Large intestine (tissue), 3 donors: ENCODE measurements around the gene OSBPL9. TPM values are rescaled to one million over a fixed set of nuclear protein-coding genes. Genes with fewer than 3 reads are reported as not detected.

Source experiments
- DNase-seq, 2 donors: peaks; one replicate each; pipeline versions ENCODE4 v3.0.0 to v3.0.0-alpha.2; 2013
- H3K27ac ChIP-seq: one replicate; pipeline ENCODE4 v1.5.1; 2013; ENCODE audit warnings: low read length
- H3K27me3 ChIP-seq: 2 replicates; pipeline ENCODE4 v1.6.1; 2013; ENCODE audit warnings: low read length; ENCODE audit not compliant: control insufficient read depth, insufficient read depth
- H3K36me3 ChIP-seq: 2 replicates; pipeline ENCODE4 v1.6.1; 2013; ENCODE audit warnings: low read length; ENCODE audit not compliant: control insufficient read depth, insufficient read depth
- H3K4me1 ChIP-seq: one replicate; pipeline ENCODE4 v1.6.1; 2013; ENCODE audit warnings: low read length; ENCODE audit not compliant: control insufficient read depth, insufficient read depth
- H3K4me3 ChIP-seq: one replicate; pipeline ENCODE4 v1.5.1; 2013; ENCODE audit warnings: low read length
- H3K9me3 ChIP-seq: one replicate; pipeline ENCODE4 v1.6.1; 2013; ENCODE audit warnings: mild to moderate bottlenecking, low read depth, low read length, moderate library complexity; ENCODE audit not compliant: control insufficient read depth
- WGBS: methylation state at CpG from one replicate; pipeline ENCODE4 v1.1.5; 2013; ENCODE audit warnings: low lambda C conversion rate; ENCODE audit not compliant: insufficient coverage; 5-methylcytosine and 5-hydroxymethylcytosine counted together
- polyA plus RNA-seq: library from polyadenylated mRNA; unstranded; fragments of 120-200 nt; gene quantifications from one replicate; pipeline ENCODE4 v1.2.1, GENCODE V29; 2013

Gene OSBPL9
- polyA plus RNA-seq, 1 donor: 64.1 TPM

DNA sequence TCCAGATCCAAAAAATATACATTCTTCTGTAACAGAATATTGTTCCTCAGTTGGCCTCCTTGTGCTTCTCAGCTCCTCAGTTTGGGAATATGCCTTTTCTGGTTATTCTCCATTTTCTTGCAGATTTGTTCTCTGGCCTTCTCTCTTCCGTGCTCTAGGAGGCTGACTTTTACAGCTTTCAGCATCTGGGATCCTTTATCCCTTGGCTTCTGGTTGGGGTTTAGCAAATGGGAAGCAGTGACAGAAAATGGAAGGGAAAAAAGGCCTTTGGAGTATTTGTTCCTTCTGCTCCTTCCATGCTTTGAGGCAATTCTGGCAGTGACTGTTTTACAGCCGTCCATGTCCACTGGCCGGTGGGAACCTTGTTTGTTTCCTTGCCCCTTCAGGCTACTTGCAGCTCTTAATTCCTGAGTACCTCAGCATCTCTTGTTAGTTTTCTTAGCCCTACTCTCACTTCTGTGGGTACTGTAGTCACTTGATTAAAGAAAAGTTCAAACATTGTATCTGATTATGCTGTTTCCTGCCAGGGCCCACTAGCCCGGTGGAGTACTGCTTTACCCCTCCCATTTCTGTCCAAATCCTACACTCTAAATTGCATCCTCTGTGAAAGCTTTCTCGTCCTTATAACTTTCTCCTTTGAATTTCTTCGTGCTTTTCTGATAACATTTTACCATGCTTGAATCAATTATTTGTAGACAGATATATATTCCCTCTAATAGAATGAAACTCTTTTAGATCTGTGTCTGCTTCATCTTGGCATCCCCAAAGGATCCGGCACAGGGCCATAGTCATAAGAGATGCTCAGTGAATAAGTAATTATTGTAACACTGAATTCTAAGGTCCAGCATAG is 118.2 kb downstream of the OSBPL9 start:
- 84% methylated on average over 6 of the region's 7 CpGs for WGBS
- no peak for DNase-seq
- no peaks in the 10 kb centered on the region for H3K27me3 ChIP-seq
- peaks cover 12% of the 10 kb centered on the region for H3K4me1 ChIP-seq
- H3K9me3 ChIP-seq: no peaks in the 10 kb centered on the region
- no peaks in the 10 kb centered on the region for H3K36me3 ChIP-seq
- H3K27ac ChIP-seq: no peak overlapping the region
- H3K4me3 ChIP-seq: no peak overlapping the region

DNA sequence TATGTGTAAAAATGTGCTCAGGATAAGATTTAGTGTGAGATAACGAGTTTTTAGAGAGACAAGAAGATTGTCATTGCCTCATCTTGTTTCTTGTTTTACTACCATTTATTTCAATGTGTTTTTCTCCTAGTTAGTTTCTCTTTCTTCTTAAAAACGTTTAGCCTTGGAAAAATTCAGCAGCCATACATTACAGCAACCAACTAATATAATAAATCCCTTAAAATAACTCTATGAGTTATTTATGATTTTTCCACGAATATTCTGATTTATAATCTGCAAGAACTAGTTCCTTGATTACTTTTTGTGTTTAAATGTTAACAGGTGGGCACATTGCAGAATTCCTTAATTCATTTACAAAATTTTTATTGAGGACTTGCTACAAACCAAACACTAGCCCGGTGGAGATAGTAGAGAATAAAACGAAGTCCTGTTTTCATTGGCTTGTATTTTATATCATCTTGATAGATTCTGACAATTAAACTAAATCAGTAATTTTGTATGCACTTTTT is 118.9 kb downstream of the OSBPL9 start:
- 85% methylated on average over 3 of the region's 5 CpGs for WGBS
- Histone ChIP-seq H3K9me3 (no peaks in the 10 kb centered on the region), H3K27ac (no peak overlapping the region), H3K36me3 (no peaks in the 10 kb centered on the region), H3K4me1 (peaks cover 10% of the 10 kb centered on the region), H3K27me3 (no peaks in the 10 kb centered on the region), H3K4me3 (no peak overlapping the region)
- no peak for DNase-seq

DNA sequence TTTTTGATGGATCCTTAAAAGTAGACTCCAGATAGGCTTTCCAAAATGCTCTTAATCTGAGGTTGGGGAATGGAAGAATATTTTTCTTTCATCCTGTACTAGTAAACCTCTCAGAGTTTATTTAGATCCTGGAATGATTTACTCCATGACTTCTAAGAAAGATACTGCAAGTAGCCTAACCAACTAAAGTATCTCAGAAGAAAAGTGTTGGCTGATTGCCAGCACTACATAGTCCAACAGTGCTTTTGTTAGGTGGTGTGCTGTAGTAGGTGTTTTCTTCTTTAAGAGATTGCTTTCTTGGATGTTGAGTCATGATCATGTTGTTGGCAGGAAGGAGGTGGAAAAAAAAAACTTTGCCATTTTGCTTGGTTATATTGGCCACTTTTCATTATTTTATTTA is 119.8 kb downstream of the OSBPL9 start:
- Histone ChIP-seq H3K9me3 (no peaks in the 10 kb centered on the region), H3K4me3 (no peak overlapping the region), H3K4me1 (peaks cover 6% of the 10 kb centered on the region), H3K27ac (peak overlapping the region; percentile 61), H3K27me3 (no peaks in the 10 kb centered on the region), H3K36me3 (no peaks in the 10 kb centered on the region)
- DNase-seq: peak; percentile 71 to 82

DNA sequence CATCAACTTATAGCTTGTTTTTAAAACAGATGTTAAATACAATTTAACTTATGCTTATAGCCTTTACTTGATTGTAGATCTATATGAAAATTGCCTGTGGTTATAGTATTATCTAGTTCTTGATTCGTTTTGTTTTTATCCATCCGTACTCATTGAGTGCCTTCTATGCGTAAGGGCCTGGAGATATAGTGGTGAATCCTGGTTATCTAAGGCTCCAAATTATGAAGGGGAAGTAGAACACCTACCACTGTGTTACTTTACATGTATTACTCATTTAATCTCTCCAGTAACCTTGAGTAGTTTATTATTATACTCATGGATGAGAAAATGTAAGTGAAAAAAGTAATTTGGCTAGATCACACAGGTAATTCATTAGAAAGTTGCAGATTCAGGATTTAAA is 121.8 kb downstream of the OSBPL9 start:
- H3K9me3 ChIP-seq: no peaks in the 10 kb centered on the region
- 80% methylated on average over 1 of the region's 3 CpGs for WGBS
- H3K27me3 ChIP-seq: no peaks in the 10 kb centered on the region
- DNase-seq: no peak
- H3K4me1 ChIP-seq: peaks cover 6% of the 10 kb centered on the region
- no peak overlapping the region for H3K4me3 ChIP-seq
- H3K36me3 ChIP-seq: peaks cover 5% of the 10 kb centered on the region
- no peak overlapping the region for H3K27ac ChIP-seq

DNA sequence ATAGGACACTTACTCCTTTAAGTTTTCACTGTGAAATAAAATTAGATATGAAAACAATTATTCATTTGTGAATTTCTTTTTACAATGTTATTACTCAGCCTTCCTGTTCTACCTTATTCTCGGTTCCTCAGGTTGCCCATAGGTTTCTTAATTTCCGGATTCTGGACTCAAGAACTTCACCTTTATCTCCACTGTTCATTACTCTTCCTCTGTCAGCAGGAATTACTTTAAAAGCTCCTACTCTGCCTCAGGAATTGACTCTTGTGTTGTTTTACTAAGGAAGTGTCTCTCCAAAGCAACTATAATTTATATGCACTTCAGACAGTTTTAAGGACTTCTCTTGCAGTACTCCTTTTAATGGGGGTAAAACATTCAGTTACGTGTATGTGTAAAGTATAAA is 123.8 kb downstream of the OSBPL9 start:
- no peak overlapping the region for H3K27ac ChIP-seq
- WGBS: 95% methylated on average over 3 of the region's 3 CpGs
- H3K36me3 ChIP-seq: peaks cover 5% of the 10 kb centered on the region
- no peak for DNase-seq
- no peak overlapping the region for H3K4me3 ChIP-seq
- no peaks in the 10 kb centered on the region for H3K9me3 ChIP-seq
- no peaks in the 10 kb centered on the region for H3K27me3 ChIP-seq
- H3K4me1 ChIP-seq: peaks cover 6% of the 10 kb centered on the region

DNA sequence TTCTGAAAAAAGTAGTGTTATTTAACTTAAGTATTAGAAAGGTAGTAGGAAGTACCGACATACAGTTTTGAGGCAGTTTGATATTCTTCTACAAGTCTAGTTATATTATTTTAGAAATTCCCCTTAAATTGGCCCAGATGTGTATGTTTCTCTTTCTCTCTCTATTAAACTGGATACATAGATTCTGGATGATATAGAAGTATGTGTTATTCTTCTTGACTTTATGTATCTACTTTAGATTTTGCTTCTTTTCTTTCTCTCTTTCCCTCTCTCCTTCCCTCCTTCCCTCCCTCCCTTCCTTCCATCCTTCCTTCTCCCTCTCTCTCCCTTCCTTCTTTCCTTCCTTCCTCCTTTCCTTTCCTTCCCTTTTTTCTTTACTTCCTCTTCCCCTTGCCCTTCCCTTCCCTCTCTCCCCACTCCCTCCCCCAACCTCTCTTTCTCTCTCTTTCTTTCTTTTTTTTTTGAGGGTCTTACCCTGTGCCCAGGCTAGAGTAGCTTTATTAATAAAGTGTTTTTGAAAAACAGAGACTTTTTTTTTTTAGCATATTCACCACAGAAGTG is 124.3 kb downstream of the OSBPL9 start:
- H3K4me3 ChIP-seq: no peak overlapping the region
- peaks cover 6% of the 10 kb centered on the region for H3K4me1 ChIP-seq
- no peaks in the 10 kb centered on the region for H3K9me3 ChIP-seq
- H3K27ac ChIP-seq: no peak overlapping the region
- H3K36me3 ChIP-seq: peaks cover 5% of the 10 kb centered on the region
- DNase-seq: no peak
- no peaks in the 10 kb centered on the region for H3K27me3 ChIP-seq
- no CpG with 5 or more reads among the region's 1 CpG for WGBS

DNA sequence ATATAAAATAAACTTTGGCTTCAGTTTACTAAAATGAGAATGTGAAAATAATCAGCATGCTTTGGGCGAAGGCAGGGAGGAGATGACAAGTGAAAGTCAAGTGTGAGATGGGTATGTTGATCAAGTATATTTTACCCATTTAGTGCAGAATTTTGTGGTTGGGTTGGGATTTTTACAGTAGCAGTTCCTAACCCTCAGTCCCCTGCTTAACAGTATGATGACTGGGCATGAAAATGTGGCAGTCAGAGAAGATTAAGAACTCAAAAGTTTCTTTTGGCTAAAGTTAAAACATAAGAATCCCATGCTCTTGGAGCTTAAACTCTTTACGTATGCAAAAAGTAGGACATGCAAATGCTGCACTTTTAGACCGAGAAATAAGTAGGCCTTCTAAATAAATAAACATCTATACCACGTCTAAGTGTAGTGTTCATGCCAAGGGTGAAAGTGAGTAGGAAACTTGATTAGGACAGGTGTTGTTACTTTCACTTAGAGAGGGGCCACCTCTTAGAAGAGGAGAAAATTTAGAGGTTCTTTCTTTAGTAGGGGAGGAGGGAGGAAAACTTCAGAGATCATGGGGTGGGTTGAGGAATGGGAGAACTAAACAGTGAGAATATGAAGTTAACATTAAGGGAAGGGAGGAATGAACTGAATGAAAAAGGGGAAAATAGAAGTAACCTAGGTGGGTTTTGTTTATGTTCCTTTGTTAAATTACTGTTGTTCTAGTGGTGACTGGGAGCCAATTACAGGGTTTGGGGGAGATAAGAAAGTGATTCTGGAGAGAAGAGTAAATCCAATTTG is 127.8 kb downstream of the OSBPL9 start:
- H3K27me3 ChIP-seq: no peaks in the 10 kb centered on the region
- no peak overlapping the region for H3K27ac ChIP-seq
- no peak for DNase-seq
- no peak overlapping the region for H3K4me3 ChIP-seq
- WGBS: 93% methylated on average over 2 of the region's 4 CpGs
- H3K4me1 ChIP-seq: no peaks in the 10 kb centered on the region
- peaks cover 5% of the 10 kb centered on the region for H3K36me3 ChIP-seq
- H3K9me3 ChIP-seq: no peaks in the 10 kb centered on the region

DNA sequence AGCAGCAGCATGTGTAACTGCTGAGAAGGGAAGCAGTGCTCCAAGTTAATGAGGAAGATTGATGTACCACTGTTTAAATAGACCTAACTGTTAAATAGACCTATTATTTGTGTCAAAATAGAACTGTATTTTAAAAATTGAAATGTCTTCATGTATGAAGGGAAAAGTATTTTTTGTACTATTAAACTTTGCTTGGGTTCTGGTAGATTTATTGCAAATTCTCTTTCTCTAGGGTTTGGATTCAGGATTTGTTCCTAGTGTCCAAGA is 128.3 kb downstream of the OSBPL9 start:
- no peak for DNase-seq
- no peaks in the 10 kb centered on the region for H3K9me3 ChIP-seq
- no peak overlapping the region for H3K4me3 ChIP-seq
- H3K4me1 ChIP-seq: no peaks in the 10 kb centered on the region
- H3K27ac ChIP-seq: no peak overlapping the region
- H3K36me3 ChIP-seq: peaks cover 5% of the 10 kb centered on the region
- H3K27me3 ChIP-seq: no peaks in the 10 kb centered on the region

DNA sequence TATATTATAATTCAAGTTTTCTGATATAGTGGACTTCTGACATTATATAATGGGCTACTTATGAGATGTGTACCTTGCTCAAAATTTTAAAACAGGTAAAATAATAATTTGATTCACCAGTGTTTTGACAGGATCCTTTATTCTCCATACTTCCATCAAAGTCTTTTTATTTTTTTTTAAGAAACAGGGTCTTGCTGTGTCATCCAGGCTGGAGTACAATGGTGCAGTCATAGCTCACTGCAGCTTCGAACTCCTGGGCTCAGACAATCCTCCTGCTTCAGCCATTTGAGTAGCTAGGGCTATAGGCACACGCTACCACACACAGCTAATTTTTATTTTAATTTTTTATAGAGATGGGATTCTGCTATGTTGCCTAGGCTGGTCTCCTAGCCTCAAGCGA is 132.3 kb downstream of the OSBPL9 start:
- H3K9me3 ChIP-seq: no peaks in the 10 kb centered on the region
- DNase-seq: no peak
- H3K27ac ChIP-seq: no peak overlapping the region
- H3K4me1 ChIP-seq: no peaks in the 10 kb centered on the region
- WGBS: no CpG with 5 or more reads among the region's 3 CpGs
- peaks cover 17% of the 10 kb centered on the region for H3K36me3 ChIP-seq
- H3K27me3 ChIP-seq: no peaks in the 10 kb centered on the region
- no peak overlapping the region for H3K4me3 ChIP-seq

DNA sequence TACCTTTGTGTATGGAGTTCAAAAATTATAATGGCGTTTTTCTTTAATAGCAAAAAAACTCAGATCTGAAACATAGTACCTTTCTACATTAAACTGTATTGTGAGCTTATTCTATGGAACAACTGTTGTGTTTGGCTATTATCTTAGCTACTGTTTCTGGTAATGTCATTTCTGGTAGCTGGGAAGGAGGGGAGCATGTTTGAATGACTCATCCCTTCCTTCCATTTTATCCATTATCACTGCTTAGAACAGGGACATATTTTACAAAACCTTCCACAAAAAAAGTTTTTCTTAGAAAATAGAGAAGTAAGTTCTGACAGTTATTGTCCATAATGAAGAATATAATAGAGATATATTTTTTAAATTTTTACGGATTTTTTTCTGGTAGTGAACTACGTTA is 133.3 kb downstream of the OSBPL9 start:
- Histone ChIP-seq H3K27ac (no peak overlapping the region), H3K4me1 (no peaks in the 10 kb centered on the region), H3K9me3 (no peaks in the 10 kb centered on the region), H3K27me3 (no peaks in the 10 kb centered on the region), H3K4me3 (no peak overlapping the region), H3K36me3 (peaks cover 20% of the 10 kb centered on the region)
- DNase-seq: no peak
- 94% methylated on average over 3 of the region's 3 CpGs for WGBS
